Liver (tissue), 3 donors: ENCODE measurements around the gene ST7.

Source experiments
- ATF3 ChIP-seq: IDR thresholded peaks from 2 replicates; pipeline ENCODE4 v1.6.1; 2016; ENCODE audit warnings: antibody characterized with exemption
- CTCF ChIP-seq: fragments of 150-350 bp; IDR thresholded peaks from 2 replicates; pipeline ENCODE4 v1.5.1; 2017; ENCODE audit warnings: improper control_type of control experiment, low read depth, low read length; ENCODE audit not compliant: missing input control
- EGR1 ChIP-seq, 2 donors: IDR thresholded peaks; 2 replicates each; pipeline ENCODE4 v1.6.1; 2016 to 2018; ENCODE audit warnings: antibody characterized with exemption in 2 of 2, low read depth in 2 of 2
- GABPA ChIP-seq, 2 donors: IDR thresholded peaks in 1 of 2; conservative IDR thresholded peaks in 1 of 2; 2 replicates each; pipeline ENCODE4 v1.6.1; 2016; ENCODE audit warnings: antibody characterized with exemption in 2 of 2, mild to moderate bottlenecking in 1 of 2, moderate library complexity in 1 of 2
- JUND ChIP-seq, 2 donors: IDR thresholded peaks; 2 replicates each; pipeline ENCODE4 v1.6.1; 2016; ENCODE audit warnings: antibody characterized with exemption in 2 of 2
- MAX ChIP-seq: IDR thresholded peaks from 2 replicates; pipeline ENCODE4 v1.6.1; 2016; ENCODE audit warnings: antibody characterized with exemption
- NR2F2 ChIP-seq: IDR thresholded peaks from 2 replicates; pipeline ENCODE4 v1.6.1; 2016; ENCODE audit warnings: antibody characterized with exemption
- RAD21 ChIP-seq, 2 donors: IDR thresholded peaks; 2 replicates each; pipeline ENCODE4 v1.6.1; 2016; ENCODE audit warnings: antibody characterized with exemption in 2 of 2, mild to moderate bottlenecking in 2 of 2
- REST ChIP-seq: IDR thresholded peaks from 2 replicates; pipeline ENCODE4 v1.6.1; 2016; ENCODE audit warnings: antibody characterized with exemption, mild to moderate bottlenecking
- RXRA ChIP-seq, 2 donors: IDR thresholded peaks; 2 replicates each; pipeline ENCODE4 v1.6.1; 2017 to 2018; ENCODE audit warnings: antibody characterized with exemption in 2 of 2, mild to moderate bottlenecking in 1 of 2
- SP1 ChIP-seq: IDR thresholded peaks from 2 replicates; pipeline ENCODE4 v1.6.1; 2018; ENCODE audit warnings: antibody characterized with exemption, mild to moderate bottlenecking
- YY1 ChIP-seq: IDR thresholded peaks from 2 replicates; pipeline ENCODE4 v1.6.1; 2016; ENCODE audit warnings: antibody characterized with exemption, mild to moderate bottlenecking
- ZBTB33 ChIP-seq: IDR thresholded peaks from 2 replicates; pipeline ENCODE4 v1.6.1; 2016; ENCODE audit warnings: antibody characterized with exemption
- donor health status: healthy.
- donor health status: healthy.

GRCh38 chr7:116911801-116912200, 41.5 kb upstream of the ST7 start:
- TF ChIP-seq ZBTB33 = no peak
- TF ChIP-seq CTCF = no peak
- TF ChIP-seq NR2F2 = no peak
- no peak for TF ChIP-seq REST
- no peak for TF ChIP-seq SP1
- TF ChIP-seq RXRA (IDR thresholded peaks at IDR 0.05) = no peak
- no peak for TF ChIP-seq RAD21 (IDR thresholded peaks at IDR 0.05)
- no peak for TF ChIP-seq MAX
- no peak for TF ChIP-seq JUND (IDR thresholded peaks at IDR 0.05)
- no peak for TF ChIP-seq YY1
- no peak for TF ChIP-seq ATF3
- no peak for TF ChIP-seq GABPA (IDR thresholded peaks at IDR 0.05 in 1 of 2, conservative IDR thresholded peaks at IDR 0.05 in 1 of 2)
- TF ChIP-seq EGR1 (IDR thresholded peaks at IDR 0.05; ENCODE audit: low read depth in 2 of 2) = no peak
